HepG2 (cell line): ENCODE data around the gene RPS6KB1. TPM values are rescaled to one million over a fixed set of nuclear protein-coding genes. Genes with fewer than 3 reads are reported as not detected.

Source experiments
- FIP1L1 ChIP-seq: fragments of 200-400 bp; formaldehyde crosslinking; IDR thresholded peaks from 2 replicates; pipeline ENCODE4 v1.6.1; 2018; ENCODE audit warnings: low read depth, mild to moderate bottlenecking, low read length, moderate library complexity, borderline replicate concordance; ENCODE audit not compliant: insufficient read depth
- HOXA7 ChIP-seq: sonication (generic); formaldehyde crosslinking; IDR thresholded peaks from 2 replicates; pipeline ENCODE4 v1.8.1; 2022; ENCODE audit warnings: mild to moderate bottlenecking, missing genetic modification reagents, moderate library complexity
- KAT8 ChIP-seq: IDR thresholded peaks from 2 replicates; pipeline ENCODE4 v1.6.1; 2016; ENCODE audit warnings: missing genetic modification reagents, missing compliant biosample characterization
- KDM5B ChIP-seq: sonication (generic); formaldehyde crosslinking; IDR thresholded peaks from 2 replicates; pipeline ENCODE4 v1.4.0; 2020; ENCODE audit warnings: missing genetic modification reagents, mild to moderate bottlenecking, borderline replicate concordance
- PTBP1 ChIP-seq: fragments of 200-400 bp; formaldehyde crosslinking; IDR thresholded peaks from 2 replicates; pipeline ENCODE4 v1.6.1; 2018; ENCODE audit warnings: low read length, low read depth; ENCODE audit not compliant: poor library complexity, severe bottlenecking
- REL ChIP-seq: sonication (generic); formaldehyde crosslinking; conservative IDR thresholded peaks from 2 replicates; pipeline ENCODE4 v1.8.0; 2022; ENCODE audit warnings: mild to moderate bottlenecking, missing genetic modification reagents, moderate library complexity
- RXRB ChIP-seq: IDR thresholded peaks from 2 replicates; pipeline ENCODE4 v1.6.1; 2016; ENCODE audit warnings: borderline replicate concordance, missing genetic modification reagents, missing compliant biosample characterization
- SMAD1 ChIP-seq: sonication (generic); formaldehyde crosslinking; IDR thresholded peaks from 2 replicates; pipeline ENCODE4 v1.4.0; 2020; ENCODE audit warnings: missing genetic modification reagents, low read depth, mild to moderate bottlenecking, borderline replicate concordance
- SOX13 ChIP-seq, 3 experiments: fragments of 450-650 bp in 1 of 3; sonication (generic) in 1 of 3; formaldehyde crosslinking in 1 of 3; IDR thresholded peaks in 2 of 3; conservative IDR thresholded peaks in 1 of 3; 2 replicates each; pipeline versions ENCODE4 v1.5.0 to v1.6.1; 2016 to 2020; ENCODE audit warnings: antibody characterized with exemption in 1 of 3, mild to moderate bottlenecking in 1 of 3, missing compliant biosample characterization in 1 of 3, missing genetic modification reagents in 1 of 3, moderate library complexity in 1 of 3
- SP5 ChIP-seq: IDR thresholded peaks from 2 replicates; pipeline ENCODE4 v1.6.1; 2016; ENCODE audit warnings: low read depth, borderline replicate concordance
- ZBTB20 ChIP-seq: sonication (generic); formaldehyde crosslinking; IDR thresholded peaks from 2 replicates; pipeline ENCODE4 v1.8.1; 2023; ENCODE audit warnings: missing genetic modification reagents, low read depth, mild to moderate bottlenecking, borderline replicate concordance
- ZBTB3 ChIP-seq: sonication (generic); formaldehyde crosslinking; IDR thresholded peaks from 2 replicates; pipeline ENCODE4 v1.4.0; 2020; ENCODE audit warnings: low read depth, mild to moderate bottlenecking, moderate library complexity, missing genetic modification reagents, borderline replicate concordance
- ZFP41 ChIP-seq: sonication (generic); formaldehyde crosslinking; IDR thresholded peaks from 2 replicates; pipeline ENCODE4 v1.4.0; 2020; ENCODE audit warnings: mild to moderate bottlenecking, missing genetic modification reagents, borderline replicate concordance
- ZKSCAN8 ChIP-seq: IDR thresholded peaks from 2 replicates; pipeline ENCODE4 v1.6.1; 2016; ENCODE audit warnings: borderline replicate concordance, missing genetic modification reagents, missing compliant biosample characterization
- ZNF430 ChIP-seq: sonication (generic); formaldehyde crosslinking; IDR thresholded peaks from 2 replicates; pipeline ENCODE4 v1.9.0; 2021; ENCODE audit warnings: mild to moderate bottlenecking, missing genetic modification reagents
- ZNF609 ChIP-seq: sonication (generic); formaldehyde crosslinking; IDR thresholded peaks from 2 replicates; pipeline ENCODE4 v1.4.0; 2020; ENCODE audit warnings: mild to moderate bottlenecking, missing genetic modification reagents, borderline replicate concordance
- ZNF672 ChIP-seq: sonication (generic); formaldehyde crosslinking; IDR thresholded peaks from 2 replicates; pipeline ENCODE4 v1.8.1; 2022; ENCODE audit warnings: missing genetic modification reagents
- ZSCAN29 ChIP-seq: sonication (generic); formaldehyde crosslinking; conservative IDR thresholded peaks from 2 replicates; pipeline ENCODE4 v1.4.0; 2020; ENCODE audit warnings: mild to moderate bottlenecking, missing genetic modification reagents
- polyA plus RNA-seq, 8 experiments: library from polyadenylated mRNA; depleted of rRNA in 3 of 8; stranded (reverse) in 7 of 8; unstranded in 1 of 8; fragments of >200 nt; fragmentation: Illumina TruSeq in 4 of 8; extraction: Trizol in 4 of 8; gene quantifications; 2 replicates each; pipeline versions ENCODE4 v1.2.1 to v1.2.3, GENCODE V29; 2011 to 2016; ENCODE audit warnings: low read depth in 4 of 8, missing spikeins in 1 of 8, mixed read lengths in 1 of 8; ENCODE audit not compliant: insufficient read depth in 1 of 8
- total RNA-seq, 5 experiments: library from RNA; depleted of rRNA; stranded (reverse); fragments of >200 nt; fragmentation: Illumina TruSeq; extraction: Trizol; gene quantifications; 2 replicates each; pipeline ENCODE4 v1.2.3, GENCODE V29; 2016; ENCODE audit warnings: low read depth in 1 of 5
- TF ChIP-seq, protein P1 (sequence below): sonication (generic); formaldehyde crosslinking; IDR thresholded peaks from 2 replicates; pipeline ENCODE4 v1.5.1; 2020; ENCODE audit warnings: mild to moderate bottlenecking, missing genetic modification reagents, moderate library complexity

Gene RPS6KB1
- total and polyA plus RNA-seq, 2 of the 13 experiments (the other 11 are each of a cell fraction or from before 2014, with no cell fraction given), result 16.5 to 42.2 TPM

DNA sequence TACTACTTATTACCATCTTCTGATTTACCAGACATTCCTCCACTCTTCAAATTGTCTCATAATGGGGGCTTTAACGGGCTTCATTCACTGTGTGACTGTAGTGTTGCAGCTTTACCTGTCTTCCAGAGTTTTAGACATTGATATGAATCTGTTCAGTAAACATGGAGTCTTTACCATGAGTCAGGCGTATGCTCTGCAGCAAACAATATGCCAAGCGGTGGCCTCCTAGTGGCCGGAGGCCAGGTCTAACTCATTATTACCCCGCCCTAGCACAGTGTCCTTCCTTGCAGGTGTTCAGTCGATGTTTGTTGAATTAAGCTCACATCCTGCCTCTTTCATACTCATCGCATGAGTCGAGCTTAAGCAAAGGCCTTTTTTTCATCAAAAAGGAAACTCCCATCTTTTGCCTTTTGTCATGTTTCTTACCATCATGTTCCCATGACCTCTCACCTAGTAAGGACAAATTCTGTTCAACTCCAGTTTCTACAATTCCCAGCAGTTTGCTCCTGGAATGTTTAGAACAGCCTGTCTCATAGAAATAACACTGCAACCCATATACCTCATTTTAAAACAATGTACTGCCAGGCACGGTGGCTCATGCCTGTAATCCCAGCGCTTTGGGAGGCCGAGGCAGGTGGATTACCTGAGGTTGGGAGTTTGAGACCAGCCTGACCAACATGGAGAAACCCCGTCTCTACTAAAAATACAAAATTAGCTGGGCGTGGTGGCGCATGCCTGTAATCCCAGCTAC is 39.6 kb upstream of the RPS6KB1 start (continued):
- TF ChIP-seq KAT8 (peak; percentile 93), SMAD1 (CRISPR knock-in tag) (0 out of 2 replicates have a peak, but pooled peaks have one; percentile 2), ZFP41 (CRISPR knock-in tag) (no peak), ZBTB3 (CRISPR knock-in tag) (peak; percentile 94; the same call in 1 of the 2 replicates), KDM5B (CRISPR knock-in tag) (peak; percentile 9; the same call in 1 of the 2 replicates), FIP1L1 (no peak), ZBTB20 (peak; percentile 97), SOX13 (IDR thresholded peaks at IDR 0.05) (peak; percentile 57), SOX13 (CRISPR knock-in tag; conservative IDR thresholded peaks at IDR 0.05 in 1 of 2, IDR thresholded peaks at IDR 0.05 in 1 of 2) (peak in 1 of 2 experiments; percentile 94; a peak in 2 of 4 replicates), REL (CRISPR knock-in tag) (no peak), RXRB (CRISPR knock-in tag) (peak; percentile 100), ZNF672 (CRISPR knock-in tag) (no peak), ZSCAN29 (peak; percentile 50; the same call in 1 of the 2 replicates), ZNF609 (CRISPR knock-in tag) (peak; percentile 93), SP5 (CRISPR knock-in tag) (peak; percentile 91), PTBP1 (no peak), ZNF430 (CRISPR knock-in tag) (peak; percentile 72; the same call in 1 of the 2 replicates), ZKSCAN8 (CRISPR knock-in tag) (peak; percentile 98), HOXA7 (CRISPR knock-in tag) (no peak)
- TF ChIP-seq, protein P1, sequence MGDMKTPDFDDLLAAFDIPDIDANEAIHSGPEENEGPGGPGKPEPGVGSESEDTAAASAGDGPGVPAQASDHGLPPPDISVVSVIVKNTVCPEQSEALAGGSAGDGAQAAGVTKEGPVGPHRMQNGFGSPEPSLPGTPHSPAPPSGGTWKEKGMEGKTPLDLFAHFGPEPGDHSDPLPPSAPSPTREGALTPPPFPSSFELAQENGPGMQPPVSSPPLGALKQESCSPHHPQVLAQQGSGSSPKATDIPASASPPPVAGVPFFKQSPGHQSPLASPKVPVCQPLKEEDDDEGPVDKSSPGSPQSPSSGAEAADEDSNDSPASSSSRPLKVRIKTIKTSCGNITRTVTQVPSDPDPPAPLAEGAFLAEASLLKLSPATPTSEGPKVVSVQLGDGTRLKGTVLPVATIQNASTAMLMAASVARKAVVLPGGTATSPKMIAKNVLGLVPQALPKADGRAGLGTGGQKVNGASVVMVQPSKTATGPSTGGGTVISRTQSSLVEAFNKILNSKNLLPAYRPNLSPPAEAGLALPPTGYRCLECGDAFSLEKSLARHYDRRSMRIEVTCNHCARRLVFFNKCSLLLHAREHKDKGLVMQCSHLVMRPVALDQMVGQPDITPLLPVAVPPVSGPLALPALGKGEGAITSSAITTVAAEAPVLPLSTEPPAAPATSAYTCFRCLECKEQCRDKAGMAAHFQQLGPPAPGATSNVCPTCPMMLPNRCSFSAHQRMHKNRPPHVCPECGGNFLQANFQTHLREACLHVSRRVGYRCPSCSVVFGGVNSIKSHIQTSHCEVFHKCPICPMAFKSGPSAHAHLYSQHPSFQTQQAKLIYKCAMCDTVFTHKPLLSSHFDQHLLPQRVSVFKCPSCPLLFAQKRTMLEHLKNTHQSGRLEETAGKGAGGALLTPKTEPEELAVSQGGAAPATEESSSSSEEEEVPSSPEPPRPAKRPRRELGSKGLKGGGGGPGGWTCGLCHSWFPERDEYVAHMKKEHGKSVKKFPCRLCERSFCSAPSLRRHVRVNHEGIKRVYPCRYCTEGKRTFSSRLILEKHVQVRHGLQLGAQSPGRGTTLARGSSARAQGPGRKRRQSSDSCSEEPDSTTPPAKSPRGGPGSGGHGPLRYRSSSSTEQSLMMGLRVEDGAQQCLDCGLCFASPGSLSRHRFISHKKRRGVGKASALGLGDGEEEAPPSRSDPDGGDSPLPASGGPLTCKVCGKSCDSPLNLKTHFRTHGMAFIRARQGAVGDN (CRISPR knock-in tag), result peak; percentile 21; the same call in 1 of the 2 replicates
